Measurements from ENCODE around the gene IQCC. TPM values are rescaled to one million over a fixed set of nuclear protein-coding genes. Genes with fewer than 3 reads are reported as not detected.

The IQCC gene
- total and polyA plus RNA-seq, 2 donors (not counting 1 experiment from before 2014, with no cell fraction given), result 2.0 to 2.3 TPM

- H3K79me2 ChIP-seq (ENCODE audit: control insufficient read depth, insufficient read depth, low read length), result peaks cover 45% of the 10 kb centered on the region
- H3K27ac ChIP-seq (ENCODE audit: insufficient read depth, low read length), result no peak overlapping the region
- H3K9me3 ChIP-seq (ENCODE audit: control insufficient read depth, insufficient read depth, low read depth, low read length), result no peaks in the 10 kb centered on the region
- H3K9ac ChIP-seq (ENCODE audit: insufficient read depth, low read length), result no peak overlapping the region
- no peaks in the 10 kb centered on the region for H3K27me3 ChIP-seq (ENCODE audit: control insufficient read depth, insufficient read depth, low read length)
- H2AFZ ChIP-seq (ENCODE audit: low read length), result no peak overlapping the region
- no peak overlapping the region for H3K4me2 ChIP-seq (ENCODE audit: extremely low read depth, insufficient read depth, low read length)
- H3K36me3 ChIP-seq (ENCODE audit: control insufficient read depth, insufficient read depth, low read length), result peaks cover 52% of the 10 kb centered on the region
- peaks cover 3% of the 10 kb centered on the region for H4K20me1 ChIP-seq (ENCODE audit: control insufficient read depth, extremely low read depth, insufficient read depth, low read length)
- no peaks in the 10 kb centered on the region for H3K4me1 ChIP-seq (ENCODE audit: control insufficient read depth, extremely low read depth, insufficient read depth, low read length)
- TF ChIP-seq EZH2 (IDR thresholded peaks at IDR 0.05; ENCODE audit: low read length, missing control alignments) (no peak), CTCF (conservative IDR thresholded peaks at IDR 0.05 in 1 of 2, IDR thresholded peaks at IDR 0.05 in 1 of 2; ENCODE audit: low read depth in 1 of 2, low read length in 2 of 2) (no peak)
- no peak overlapping the region for H3K4me3 ChIP-seq (replicated peaks in 1 of 4; ENCODE audit: control extremely low read depth in 1 of 4, insufficient read depth in 1 of 4, low read depth in 3 of 4, low read length in 4 of 4)
- DNase-seq (ENCODE audit: low read depth in 2 of 2), result no peak
Measured at GRCh38 chr1:32187850-32188249, 17.6 kb upstream of the IQCC start.

- no peak overlapping the region for H3K27ac ChIP-seq (ENCODE audit: insufficient read depth, low read length)
- H3K79me2 ChIP-seq (ENCODE audit: control insufficient read depth, insufficient read depth, low read length), result peaks cover 6% of the 10 kb centered on the region
- TF ChIP-seq EZH2 (IDR thresholded peaks at IDR 0.05; ENCODE audit: low read length, missing control alignments), result no peak
- TF ChIP-seq CTCF (conservative IDR thresholded peaks at IDR 0.05 in 1 of 2, IDR thresholded peaks at IDR 0.05 in 1 of 2; ENCODE audit: low read depth in 1 of 2, low read length in 2 of 2), result no peak
- no peak overlapping the region for H3K9ac ChIP-seq (ENCODE audit: insufficient read depth, low read length)
- no peaks in the 10 kb centered on the region for H3K27me3 ChIP-seq (ENCODE audit: control insufficient read depth, insufficient read depth, low read length)
- H3K36me3 ChIP-seq (ENCODE audit: control insufficient read depth, insufficient read depth, low read length), result peaks cover 61% of the 10 kb centered on the region
- H3K4me2 ChIP-seq (ENCODE audit: extremely low read depth, insufficient read depth, low read length), result no peak overlapping the region
- no peaks in the 10 kb centered on the region for H4K20me1 ChIP-seq (ENCODE audit: control insufficient read depth, extremely low read depth, insufficient read depth, low read length)
- DNase-seq (ENCODE audit: low read depth in 2 of 2), result no peak
- no peaks in the 10 kb centered on the region for H3K9me3 ChIP-seq (ENCODE audit: control insufficient read depth, insufficient read depth, low read depth, low read length)
- H2AFZ ChIP-seq (ENCODE audit: low read length), result no peak overlapping the region
- H3K4me1 ChIP-seq (ENCODE audit: control insufficient read depth, extremely low read depth, insufficient read depth, low read length), result no peaks in the 10 kb centered on the region
- H3K4me3 ChIP-seq (replicated peaks in 1 of 4; ENCODE audit: control extremely low read depth in 1 of 4, insufficient read depth in 1 of 4, low read depth in 3 of 4, low read length in 4 of 4), result no peak overlapping the region
Measured at GRCh38 chr1:32192220-32192948, 13.1 kb upstream of the IQCC start.

GRCh38 chr1:32194984-32195383 lies 10.5 kb upstream of the IQCC start:
- no peak for DNase-seq (ENCODE audit: low read depth in 2 of 2)
- Histone ChIP-seq H3K27me3 (ENCODE audit: control insufficient read depth, insufficient read depth, low read length) (no peaks in the 10 kb centered on the region), H2AFZ (ENCODE audit: low read length) (no peak overlapping the region), H4K20me1 (ENCODE audit: control insufficient read depth, extremely low read depth, insufficient read depth, low read length) (no peaks in the 10 kb centered on the region), H3K79me2 (ENCODE audit: control insufficient read depth, insufficient read depth, low read length) (no peaks in the 10 kb centered on the region), H3K4me2 (ENCODE audit: extremely low read depth, insufficient read depth, low read length) (no peak overlapping the region), H3K4me1 (ENCODE audit: control insufficient read depth, extremely low read depth, insufficient read depth, low read length) (peaks cover 13% of the 10 kb centered on the region), H3K4me3 (replicated peaks in 1 of 4; ENCODE audit: control extremely low read depth in 1 of 4, insufficient read depth in 1 of 4, low read depth in 3 of 4, low read length in 4 of 4) (no peak overlapping the region), H3K9me3 (ENCODE audit: control insufficient read depth, insufficient read depth, low read depth, low read length) (no peaks in the 10 kb centered on the region), H3K9ac (ENCODE audit: insufficient read depth, low read length) (no peak overlapping the region), H3K36me3 (ENCODE audit: control insufficient read depth, insufficient read depth, low read length) (peaks cover 54% of the 10 kb centered on the region), H3K27ac (ENCODE audit: insufficient read depth, low read length) (no peak overlapping the region)
- TF ChIP-seq EZH2 (IDR thresholded peaks at IDR 0.05; ENCODE audit: low read length, missing control alignments) (no peak), CTCF (conservative IDR thresholded peaks at IDR 0.05 in 1 of 2, IDR thresholded peaks at IDR 0.05 in 1 of 2; ENCODE audit: low read depth in 1 of 2, low read length in 2 of 2) (no peak)

All from fibroblast of lung (primary cell).